ENCODE results near the gene PCDH9. TPM values are rescaled to one million over a fixed set of nuclear protein-coding genes. Genes with fewer than 3 reads are reported as not detected.

Gene PCDH9
- total and polyA plus RNA-seq, 2 experiments from 2014 or later, result 0.31 to 0.52 TPM

GRCh38 chr13:67106502-67107057 lies 123.6 kb downstream of the PCDH9 start:
- H4K20me1 ChIP-seq (replicated peaks; ENCODE audit: insufficient read depth), result no peaks in the 10 kb centered on the region
- TF ChIP-seq NANOG (IDR thresholded peaks at IDR 0.05; ENCODE audit: borderline replicate concordance) (no peak), ZNF462 (CRISPR knock-in tag; IDR thresholded peaks at IDR 0.05) (no peak), JUNB (IDR thresholded peaks at IDR 0.05; ENCODE audit: unreplicated experiment) (no peak), ZNF331 (CRISPR knock-in tag; IDR thresholded peaks at IDR 0.05; ENCODE audit: low read depth) (no peak), CREB1 (CRISPR knock-in tag; IDR thresholded peaks at IDR 0.05; ENCODE audit: low read depth) (no peak), ZNF114 (CRISPR knock-in tag; IDR thresholded peaks at IDR 0.05) (no peak), POLR2AphosphoS5 (IDR thresholded peaks at IDR 0.05; ENCODE audit: low read depth) (no peak), EZH2 (IDR thresholded peaks at IDR 0.05; ENCODE audit: low read depth, unreplicated experiment) (no peak), STAT1 (IDR thresholded peaks at IDR 0.05; ENCODE audit: unreplicated experiment) (no peak), EZH2phosphoT487 (IDR thresholded peaks at IDR 0.05; ENCODE audit: unreplicated experiment) (no peak)
- TF ChIP-seq, protein P1, sequence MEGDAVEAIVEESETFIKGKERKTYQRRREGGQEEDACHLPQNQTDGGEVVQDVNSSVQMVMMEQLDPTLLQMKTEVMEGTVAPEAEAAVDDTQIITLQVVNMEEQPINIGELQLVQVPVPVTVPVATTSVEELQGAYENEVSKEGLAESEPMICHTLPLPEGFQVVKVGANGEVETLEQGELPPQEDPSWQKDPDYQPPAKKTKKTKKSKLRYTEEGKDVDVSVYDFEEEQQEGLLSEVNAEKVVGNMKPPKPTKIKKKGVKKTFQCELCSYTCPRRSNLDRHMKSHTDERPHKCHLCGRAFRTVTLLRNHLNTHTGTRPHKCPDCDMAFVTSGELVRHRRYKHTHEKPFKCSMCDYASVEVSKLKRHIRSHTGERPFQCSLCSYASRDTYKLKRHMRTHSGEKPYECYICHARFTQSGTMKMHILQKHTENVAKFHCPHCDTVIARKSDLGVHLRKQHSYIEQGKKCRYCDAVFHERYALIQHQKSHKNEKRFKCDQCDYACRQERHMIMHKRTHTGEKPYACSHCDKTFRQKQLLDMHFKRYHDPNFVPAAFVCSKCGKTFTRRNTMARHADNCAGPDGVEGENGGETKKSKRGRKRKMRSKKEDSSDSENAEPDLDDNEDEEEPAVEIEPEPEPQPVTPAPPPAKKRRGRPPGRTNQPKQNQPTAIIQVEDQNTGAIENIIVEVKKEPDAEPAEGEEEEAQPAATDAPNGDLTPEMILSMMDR (conservative IDR thresholded peaks at IDR 0.05; ENCODE audit: low read depth in 2 of 2), result no peak
- TF ChIP-seq, protein P2, sequence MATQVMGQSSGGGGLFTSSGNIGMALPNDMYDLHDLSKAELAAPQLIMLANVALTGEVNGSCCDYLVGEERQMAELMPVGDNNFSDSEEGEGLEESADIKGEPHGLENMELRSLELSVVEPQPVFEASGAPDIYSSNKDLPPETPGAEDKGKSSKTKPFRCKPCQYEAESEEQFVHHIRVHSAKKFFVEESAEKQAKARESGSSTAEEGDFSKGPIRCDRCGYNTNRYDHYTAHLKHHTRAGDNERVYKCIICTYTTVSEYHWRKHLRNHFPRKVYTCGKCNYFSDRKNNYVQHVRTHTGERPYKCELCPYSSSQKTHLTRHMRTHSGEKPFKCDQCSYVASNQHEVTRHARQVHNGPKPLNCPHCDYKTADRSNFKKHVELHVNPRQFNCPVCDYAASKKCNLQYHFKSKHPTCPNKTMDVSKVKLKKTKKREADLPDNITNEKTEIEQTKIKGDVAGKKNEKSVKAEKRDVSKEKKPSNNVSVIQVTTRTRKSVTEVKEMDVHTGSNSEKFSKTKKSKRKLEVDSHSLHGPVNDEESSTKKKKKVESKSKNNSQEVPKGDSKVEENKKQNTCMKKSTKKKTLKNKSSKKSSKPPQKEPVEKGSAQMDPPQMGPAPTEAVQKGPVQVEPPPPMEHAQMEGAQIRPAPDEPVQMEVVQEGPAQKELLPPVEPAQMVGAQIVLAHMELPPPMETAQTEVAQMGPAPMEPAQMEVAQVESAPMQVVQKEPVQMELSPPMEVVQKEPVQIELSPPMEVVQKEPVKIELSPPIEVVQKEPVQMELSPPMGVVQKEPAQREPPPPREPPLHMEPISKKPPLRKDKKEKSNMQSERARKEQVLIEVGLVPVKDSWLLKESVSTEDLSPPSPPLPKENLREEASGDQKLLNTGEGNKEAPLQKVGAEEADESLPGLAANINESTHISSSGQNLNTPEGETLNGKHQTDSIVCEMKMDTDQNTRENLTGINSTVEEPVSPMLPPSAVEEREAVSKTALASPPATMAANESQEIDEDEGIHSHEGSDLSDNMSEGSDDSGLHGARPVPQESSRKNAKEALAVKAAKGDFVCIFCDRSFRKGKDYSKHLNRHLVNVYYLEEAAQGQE (IDR thresholded peaks at IDR 0.05; ENCODE audit: unreplicated experiment), result no peak
- TF ChIP-seq, protein P3, sequence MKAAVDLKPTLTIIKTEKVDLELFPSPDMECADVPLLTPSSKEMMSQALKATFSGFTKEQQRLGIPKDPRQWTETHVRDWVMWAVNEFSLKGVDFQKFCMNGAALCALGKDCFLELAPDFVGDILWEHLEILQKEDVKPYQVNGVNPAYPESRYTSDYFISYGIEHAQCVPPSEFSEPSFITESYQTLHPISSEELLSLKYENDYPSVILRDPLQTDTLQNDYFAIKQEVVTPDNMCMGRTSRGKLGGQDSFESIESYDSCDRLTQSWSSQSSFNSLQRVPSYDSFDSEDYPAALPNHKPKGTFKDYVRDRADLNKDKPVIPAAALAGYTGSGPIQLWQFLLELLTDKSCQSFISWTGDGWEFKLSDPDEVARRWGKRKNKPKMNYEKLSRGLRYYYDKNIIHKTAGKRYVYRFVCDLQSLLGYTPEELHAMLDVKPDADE (IDR thresholded peaks at IDR 0.05), result no peak
- no peak overlapping the region for H2AFZ ChIP-seq
- H3K4me1 Mint-ChIP-seq, result no peaks in the 10 kb centered on the region; the same call in 2 of the 3 replicates
- no peaks in the 10 kb centered on the region for H3K36me3 ChIP-seq (ENCODE audit: insufficient read depth)
- no peaks in the 10 kb centered on the region for H3K79me2 ChIP-seq (replicated peaks; ENCODE audit: insufficient read depth)
- no peak overlapping the region for H3K4me3 ChIP-seq
- no peak overlapping the region for H3K27ac ChIP-seq (ENCODE audit: low read depth)
- DNase-seq (ENCODE audit: low spot score) (no peak), ATAC-seq (no peak)
- peaks cover 9% of the 10 kb centered on the region for H3K36me3 Mint-ChIP-seq (ENCODE audit: low read depth)
- no peaks in the 10 kb centered on the region for H3F3A ChIP-seq (replicated peaks; ENCODE audit: low read depth)
- no peak overlapping the region for H3K4me3 Mint-ChIP-seq
- H3K9me3 Mint-ChIP-seq, result peaks cover 13% of the 10 kb centered on the region
- H3K27me3 ChIP-seq (ENCODE audit: insufficient read depth), result no peaks in the 10 kb centered on the region
- no peaks in the 10 kb centered on the region for H3K4me1 ChIP-seq (ENCODE audit: insufficient read depth)
- H3K9me2 ChIP-seq (ENCODE audit: insufficient read depth), result no peaks in the 10 kb centered on the region
- H3K4me2 ChIP-seq, result no peak overlapping the region
- H3K27ac Mint-ChIP-seq, result no peak overlapping the region
- no peaks in the 10 kb centered on the region for H3K27me3 Mint-ChIP-seq (ENCODE audit: insufficient read depth, low read depth, poor library complexity)

All from GM23338 (cell line).